Epithelial cell of proximal tubule (primary cell): ENCODE data around the gene FHOD3. TPM values are rescaled to one million over a fixed set of nuclear protein-coding genes. Genes with fewer than 3 reads are reported as not detected.

Source experiments
- DNase-seq: peaks from one replicate; pipeline ENCODE4 v3.0.0-alpha.2; 2011; ENCODE audit warnings: low read depth
- H3K4me3 ChIP-seq: 2 replicates; pipeline ENCODE4 v1.5.1; 2011; ENCODE audit warnings: low read depth, mild to moderate bottlenecking, low read length
- CTCF ChIP-seq: conservative IDR thresholded peaks from 2 replicates; pipeline ENCODE4 v1.5.1; 2012; ENCODE audit warnings: low read depth, mild to moderate bottlenecking, low read length
- total RNA-seq: library from RNA; depleted of rRNA; stranded (reverse); fragments of >200 nt; gene quantifications from 2 replicates; pipeline ENCODE4 v1.2.3, GENCODE V29; 2015

FHOD3 gene
- total RNA-seq, 1 donor from 2014 or later: 27.3 TPM

- DNase-seq: no peak
- TF ChIP-seq CTCF: no peak
- no peak overlapping the region for H3K4me3 ChIP-seq
Observed at GRCh38 chr18:36776650-36777049, 479.1 kb downstream of the FHOD3 start.

GRCh38 chr18:36777566-36777965 lies 480.1 kb downstream of the FHOD3 start:
- TF ChIP-seq CTCF: no peak
- H3K4me3 ChIP-seq: no peak overlapping the region
- DNase-seq: no peak

GRCh38 chr18:36780748-36781147 lies 483.2 kb downstream of the FHOD3 start:
- TF ChIP-seq CTCF: no peak
- no peak overlapping the region for H3K4me3 ChIP-seq
- DNase-seq: no peak

GRCh38 chr18:36782710-36783109 lies 485.2 kb downstream of the FHOD3 start:
- no peak for DNase-seq
- no peak overlapping the region for H3K4me3 ChIP-seq
- TF ChIP-seq CTCF: no peak

- no peak for TF ChIP-seq CTCF
- no peak overlapping the region for H3K4me3 ChIP-seq
- no peak for DNase-seq
Observed at GRCh38 chr18:36783792-36784191, 486.3 kb downstream of the FHOD3 start.

- no peak overlapping the region for H3K4me3 ChIP-seq
- peak; percentile 77 for DNase-seq
- TF ChIP-seq CTCF: no peak
Observed at GRCh38 chr18:36786686-36787085, 489.2 kb downstream of the FHOD3 start.

GRCh38 chr18:36792634-36793283 lies 495.2 kb downstream of the FHOD3 start:
- no peak overlapping the region for H3K4me3 ChIP-seq
- DNase-seq: no peak
- no peak for TF ChIP-seq CTCF
